ENCODE data around the gene SBNO2. TPM values are rescaled to one million over a fixed set of nuclear protein-coding genes. Genes with fewer than 3 reads are reported as not detected.

Gene SBNO2
- total and polyA plus RNA-seq, 9 of the 15 experiments (the other 6 are each of a cell fraction or from before 2014, with no cell fraction given) = 0.01 to 46.2 (median 6.7) TPM

DNA sequence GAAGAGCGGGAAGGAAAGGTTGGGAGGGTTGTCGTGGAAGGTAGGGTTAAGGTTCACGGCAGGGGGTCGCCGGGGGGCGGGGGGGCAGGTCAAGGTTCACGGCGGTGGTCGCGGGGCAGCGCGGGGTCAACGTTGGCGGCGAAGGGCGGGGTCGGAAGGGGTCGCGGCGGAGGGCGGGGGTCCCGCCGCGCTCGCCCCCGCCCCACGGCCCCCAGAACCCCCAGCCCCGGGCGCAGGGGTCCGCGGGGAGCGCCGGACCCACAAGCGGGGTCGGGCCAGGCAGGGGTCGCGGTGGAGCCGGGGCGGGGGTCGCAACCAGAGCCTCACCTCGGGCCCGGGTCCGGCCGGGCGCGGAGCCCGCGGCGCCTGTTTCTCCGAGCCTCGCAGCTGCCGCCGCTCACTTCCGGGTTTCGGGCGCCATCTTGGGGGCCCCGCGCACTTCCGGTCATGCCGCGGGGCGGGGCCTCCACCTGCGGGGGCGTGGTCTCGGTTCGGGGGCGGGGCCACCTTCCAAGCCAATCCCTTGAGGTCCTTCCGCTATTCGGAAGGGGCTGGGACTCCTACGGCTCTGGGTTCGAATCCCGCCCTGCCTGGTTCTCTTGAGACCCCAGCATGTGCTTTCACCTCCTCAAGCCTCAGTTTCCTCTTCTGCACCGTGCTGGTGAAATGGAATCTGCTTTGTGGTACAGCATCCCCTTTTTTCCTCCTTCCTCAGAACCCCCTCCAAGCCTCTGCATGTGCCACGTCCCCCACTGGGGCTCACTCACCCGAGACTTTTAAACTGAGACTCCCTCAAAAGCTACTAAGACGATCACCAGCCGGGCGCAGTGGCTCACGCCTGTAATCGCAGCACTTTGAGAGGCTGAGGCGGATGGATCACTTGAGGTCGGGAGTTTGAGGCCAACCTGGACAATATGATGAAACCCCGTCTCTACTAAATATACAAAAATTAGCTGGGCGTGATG lies at the start of gene SBNO2 (continued):
- TF ChIP-seq CREB1 (IDR thresholded peaks at IDR 0.05) (0 out of 2 replicates have a peak, but pooled peaks have one; percentile 20), CREB1 (CRISPR knock-in tag; IDR thresholded peaks at IDR 0.05) (no peak; the same call in 1 of the 2 replicates), MCM7 (IDR thresholded peaks at IDR 0.05) (0 out of 4 replicates have a peak, but pooled peaks of 1 of the 2 experiments have one; percentile 22), TRIM24 (IDR thresholded peaks at IDR 0.05) (0 out of 4 replicates have a peak, but pooled peaks of 1 of the 2 experiments have one; percentile 10), C11orf30 (IDR thresholded peaks at IDR 0.05; ENCODE audit: low read depth) (0 out of 2 replicates have a peak, but pooled peaks have one; percentile 14), PHF8 (IDR thresholded peaks at IDR 0.05; ENCODE audit: borderline replicate concordance, low read length) (peak; percentile 72; the same call in 1 of the 2 replicates), RBBP5 (IDR thresholded peaks at IDR 0.05; ENCODE audit: borderline replicate concordance, insufficient read depth, low read length, poor library complexity, severe bottlenecking) (peak; percentile 68), NR2C2 (CRISPR knock-in tag; IDR thresholded peaks at IDR 0.05) (no peak), NR2C2 (tag; IDR thresholded peaks at IDR 0.05) (peak; percentile 96), ARNT (IDR thresholded peaks at IDR 0.05) (peak; percentile 16 to 73; a peak in 1 of 4 replicates), NFIX (CRISPR knock-in tag; IDR thresholded peaks at IDR 0.05; ENCODE audit: low read depth) (no peak), GTF2F1 (IDR thresholded peaks at IDR 0.05; ENCODE audit: low read depth, low read length) (0 out of 2 replicates have a peak, but pooled peaks have one; percentile 31), ZKSCAN1 (IDR thresholded peaks at IDR 0.05; ENCODE audit: low read depth, low read length) (no peak), MIER1 (IDR thresholded peaks at IDR 0.05; ENCODE audit: low read depth) (no peak), ZBTB11 (CRISPR knock-in tag; IDR thresholded peaks at IDR 0.05) (peak in 1 of 3 experiments; percentile 81; a peak in 2 of 6 replicates), MNT (conservative IDR thresholded peaks at IDR 0.05) (peak; percentile 77 to 93), ZNF511 (CRISPR knock-in tag; IDR thresholded peaks at IDR 0.05) (0 out of 2 replicates have a peak, but pooled peaks have one; percentile 52)
- TF ChIP-seq, protein P1, sequence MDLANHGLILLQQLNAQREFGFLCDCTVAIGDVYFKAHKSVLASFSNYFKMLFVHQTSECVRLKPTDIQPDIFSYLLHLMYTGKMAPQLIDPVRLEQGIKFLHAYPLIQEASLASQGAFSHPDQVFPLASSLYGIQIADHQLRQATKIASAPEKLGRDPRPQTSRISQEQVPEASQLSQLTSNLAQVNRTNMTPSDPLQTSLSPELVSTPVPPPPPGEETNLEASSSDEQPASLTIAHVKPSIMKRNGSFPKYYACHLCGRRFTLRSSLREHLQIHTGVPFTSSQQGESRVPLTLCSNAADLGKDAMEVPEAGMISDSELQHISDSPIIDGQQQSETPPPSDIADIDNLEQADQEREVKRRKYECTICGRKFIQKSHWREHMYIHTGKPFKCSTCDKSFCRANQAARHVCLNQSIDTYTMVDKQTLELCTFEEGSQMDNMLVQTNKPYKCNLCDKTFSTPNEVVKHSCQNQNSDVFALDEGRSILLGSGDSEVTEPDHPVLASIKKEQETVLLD (IDR thresholded peaks at IDR 0.05) = 0 out of 2 replicates have a peak, but pooled peaks have one; percentile 44
- TF ChIP-seq, protein P2, sequence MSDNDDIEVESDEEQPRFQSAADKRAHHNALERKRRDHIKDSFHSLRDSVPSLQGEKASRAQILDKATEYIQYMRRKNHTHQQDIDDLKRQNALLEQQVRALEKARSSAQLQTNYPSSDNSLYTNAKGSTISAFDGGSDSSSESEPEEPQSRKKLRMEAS (CRISPR knock-in tag; IDR thresholded peaks at IDR 0.05) = peak; percentile 53; the same call in 1 of the 2 replicates
